GM12872 (cell line): Measurements from ENCODE around the gene RWDD3.

Source experiments
- CTCF ChIP-seq: IDR thresholded peaks from 3 replicates; pipeline ENCODE4 v1.5.1; 2011; ENCODE audit warnings: low read depth, mild to moderate bottlenecking, low read length, moderate library complexity; ENCODE audit not compliant: insufficient read depth

The RWDD3 gene

GRCh38 chr1:95246511-95246910 lies 12.5 kb downstream of the RWDD3 start:
- no peak for TF ChIP-seq CTCF

- no peak for TF ChIP-seq CTCF
These were observed 13.6 kb downstream of the RWDD3 start for GRCh38 chr1:95247607-95248006.

GRCh38 chr1:95249916-95250315 lies 15.9 kb downstream of the RWDD3 start:
- TF ChIP-seq CTCF: no peak

- TF ChIP-seq CTCF: no peak
These were observed 18.4 kb downstream of the RWDD3 start for GRCh38 chr1:95252422-95252821.

- no peak for TF ChIP-seq CTCF
These were observed 20.9 kb downstream of the RWDD3 start for GRCh38 chr1:95254959-95255358.

GRCh38 chr1:95255826-95256225 lies 21.8 kb downstream of the RWDD3 start:
- no peak for TF ChIP-seq CTCF

GRCh38 chr1:95257758-95258157 lies 23.7 kb downstream of the RWDD3 start:
- no peak for TF ChIP-seq CTCF

- no peak for TF ChIP-seq CTCF
These were observed 25.2 kb downstream of the RWDD3 start for GRCh38 chr1:95259245-95259644.
